Measurements from ENCODE around the gene PSMC3.
A peak's percentile ranks its signal among the peaks of the same experiment; 100 is the strongest.

The PSMC3 gene

DNA sequence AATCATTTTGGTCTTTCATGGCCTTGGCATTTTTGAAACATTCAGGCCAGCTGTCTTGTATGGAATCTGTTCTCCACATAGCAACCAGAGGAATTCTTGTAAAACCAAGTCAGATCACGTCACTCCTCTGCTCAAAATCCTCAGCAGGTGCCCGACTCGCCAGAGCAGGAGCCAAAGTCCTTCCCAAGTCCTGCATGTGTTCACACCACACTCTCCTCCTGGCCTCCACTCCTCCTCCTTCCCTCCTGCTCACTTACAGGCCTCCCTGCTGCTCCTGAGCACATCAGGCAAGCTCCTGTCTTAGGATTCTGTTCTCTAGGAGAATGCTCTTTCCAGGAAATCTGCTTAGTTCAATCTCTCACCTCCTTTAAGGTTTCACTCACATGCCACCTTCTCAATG, 6.9 kb upstream of the PSMC3 start:
- no peak overlapping the region for H3K4me3 ChIP-seq (replicated peaks; ENCODE audit: low read depth, low read length)
- TF ChIP-seq, protein P1, sequence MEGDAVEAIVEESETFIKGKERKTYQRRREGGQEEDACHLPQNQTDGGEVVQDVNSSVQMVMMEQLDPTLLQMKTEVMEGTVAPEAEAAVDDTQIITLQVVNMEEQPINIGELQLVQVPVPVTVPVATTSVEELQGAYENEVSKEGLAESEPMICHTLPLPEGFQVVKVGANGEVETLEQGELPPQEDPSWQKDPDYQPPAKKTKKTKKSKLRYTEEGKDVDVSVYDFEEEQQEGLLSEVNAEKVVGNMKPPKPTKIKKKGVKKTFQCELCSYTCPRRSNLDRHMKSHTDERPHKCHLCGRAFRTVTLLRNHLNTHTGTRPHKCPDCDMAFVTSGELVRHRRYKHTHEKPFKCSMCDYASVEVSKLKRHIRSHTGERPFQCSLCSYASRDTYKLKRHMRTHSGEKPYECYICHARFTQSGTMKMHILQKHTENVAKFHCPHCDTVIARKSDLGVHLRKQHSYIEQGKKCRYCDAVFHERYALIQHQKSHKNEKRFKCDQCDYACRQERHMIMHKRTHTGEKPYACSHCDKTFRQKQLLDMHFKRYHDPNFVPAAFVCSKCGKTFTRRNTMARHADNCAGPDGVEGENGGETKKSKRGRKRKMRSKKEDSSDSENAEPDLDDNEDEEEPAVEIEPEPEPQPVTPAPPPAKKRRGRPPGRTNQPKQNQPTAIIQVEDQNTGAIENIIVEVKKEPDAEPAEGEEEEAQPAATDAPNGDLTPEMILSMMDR (IDR thresholded peaks at IDR 0.05; ENCODE audit: insufficient read depth, low read length, poor library complexity, severe bottlenecking) = no peak
- no peaks in the 10 kb centered on the region for H3K36me3 ChIP-seq (ENCODE audit: control insufficient read depth, insufficient read depth, low read length)
- no peaks in the 10 kb centered on the region for H3K27me3 ChIP-seq (replicated peaks; ENCODE audit: control insufficient read depth, insufficient read depth, low read length)
- DNase-seq (ENCODE audit: extremely low read depth, insufficient read length) = no peak

DNA sequence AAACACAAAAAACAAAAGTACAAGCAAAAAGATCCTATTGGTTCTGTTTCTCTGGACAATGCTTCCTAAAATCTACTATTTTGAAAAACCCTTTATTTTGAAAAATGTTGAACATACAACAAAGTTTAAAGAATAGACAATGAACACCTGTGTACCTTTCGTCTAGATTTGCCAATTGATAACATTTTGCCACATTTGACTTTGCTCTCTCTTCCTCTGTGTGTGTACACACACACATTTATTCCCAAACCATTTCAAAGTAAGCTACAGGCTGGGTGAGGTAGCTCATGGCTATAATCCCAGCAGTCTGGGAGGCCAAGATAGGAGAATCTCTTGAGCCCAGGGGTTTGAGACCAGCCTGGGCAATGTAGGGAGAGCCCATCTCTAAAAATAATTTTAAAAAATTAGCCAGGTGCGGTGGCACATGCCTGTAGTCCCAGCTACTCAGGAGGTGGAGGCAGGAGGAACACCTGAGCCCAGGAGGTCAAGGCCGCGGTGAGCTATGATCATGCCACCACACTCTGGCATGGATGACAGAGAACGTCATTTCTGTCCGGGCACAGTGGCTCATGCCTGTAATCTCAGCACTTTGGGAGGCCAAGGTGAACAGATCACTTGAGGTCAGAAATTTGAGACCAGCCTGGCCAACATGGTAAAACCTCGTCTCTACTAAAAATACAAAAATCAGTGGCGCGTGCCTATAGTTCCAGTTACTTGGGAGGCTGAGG, 5.3 kb upstream of the PSMC3 start:
- Histone ChIP-seq H3K4me3 (replicated peaks; ENCODE audit: low read depth, low read length) (no peak overlapping the region), H3K36me3 (ENCODE audit: control insufficient read depth, insufficient read depth, low read length) (no peaks in the 10 kb centered on the region), H3K27me3 (replicated peaks; ENCODE audit: control insufficient read depth, insufficient read depth, low read length) (no peaks in the 10 kb centered on the region)
- TF ChIP-seq, protein P1 (IDR thresholded peaks at IDR 0.05; ENCODE audit: insufficient read depth, low read length, poor library complexity, severe bottlenecking) = no peak
- no peak for DNase-seq (ENCODE audit: extremely low read depth, insufficient read length)

DNA sequence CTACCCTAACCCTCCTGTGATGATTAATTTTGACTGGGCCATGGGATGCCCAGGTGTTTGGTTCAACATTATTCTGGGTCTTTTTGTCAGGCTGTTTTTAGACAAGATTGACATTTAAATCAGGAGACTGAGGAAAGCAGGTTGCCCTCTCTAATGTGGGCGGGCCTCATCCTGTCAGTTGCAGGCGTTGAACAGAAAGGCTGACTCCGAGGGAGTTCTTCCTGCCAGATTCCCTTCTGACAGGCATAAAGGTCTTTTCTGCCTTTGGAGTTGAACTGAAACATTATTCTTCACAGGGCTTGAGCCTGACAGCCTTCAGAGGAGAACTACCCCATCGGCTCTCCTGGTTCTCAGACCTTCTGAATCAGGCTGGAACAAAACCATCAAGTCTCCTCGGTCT, 4.3 kb upstream of the PSMC3 start:
- H3K27me3 ChIP-seq (replicated peaks; ENCODE audit: control insufficient read depth, insufficient read depth, low read length) = no peaks in the 10 kb centered on the region
- TF ChIP-seq, protein P1 (IDR thresholded peaks at IDR 0.05; ENCODE audit: insufficient read depth, low read length, poor library complexity, severe bottlenecking) = no peak
- no peak for DNase-seq (ENCODE audit: extremely low read depth, insufficient read length)
- H3K4me3 ChIP-seq (replicated peaks; ENCODE audit: low read depth, low read length) = no peak overlapping the region
- no peaks in the 10 kb centered on the region for H3K36me3 ChIP-seq (ENCODE audit: control insufficient read depth, insufficient read depth, low read length)

DNA sequence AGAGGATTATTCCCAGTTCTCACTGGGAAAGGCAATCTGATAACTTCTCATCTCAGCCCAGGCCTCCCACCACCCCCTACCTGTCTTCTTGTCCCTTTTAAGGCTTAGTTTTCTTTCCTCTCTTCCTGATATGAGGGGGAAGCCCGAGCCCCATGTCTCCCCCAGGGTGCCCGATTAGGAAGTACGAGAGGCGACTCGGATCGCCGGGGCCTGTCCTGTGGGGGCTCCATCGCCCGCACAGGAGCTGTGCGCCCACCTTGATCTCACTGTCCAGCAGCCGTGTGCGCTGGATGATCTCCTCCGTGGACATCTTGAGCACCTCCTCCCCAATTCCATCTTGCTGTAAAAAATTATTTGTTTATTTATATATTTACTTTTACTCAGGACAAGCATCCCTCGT, 628 bp downstream of the PSMC3 start:
- H3K36me3 ChIP-seq (ENCODE audit: control insufficient read depth, insufficient read depth, low read length) = peaks cover 26% of the 10 kb centered on the region
- H3K4me3 ChIP-seq (replicated peaks; ENCODE audit: low read depth, low read length) = peak overlapping the region; percentile 94
- TF ChIP-seq, protein P1 (IDR thresholded peaks at IDR 0.05; ENCODE audit: insufficient read depth, low read length, poor library complexity, severe bottlenecking) = no peak
- no peak for DNase-seq (ENCODE audit: extremely low read depth, insufficient read length)
- no peaks in the 10 kb centered on the region for H3K27me3 ChIP-seq (replicated peaks; ENCODE audit: control insufficient read depth, insufficient read depth, low read length)

DNA sequence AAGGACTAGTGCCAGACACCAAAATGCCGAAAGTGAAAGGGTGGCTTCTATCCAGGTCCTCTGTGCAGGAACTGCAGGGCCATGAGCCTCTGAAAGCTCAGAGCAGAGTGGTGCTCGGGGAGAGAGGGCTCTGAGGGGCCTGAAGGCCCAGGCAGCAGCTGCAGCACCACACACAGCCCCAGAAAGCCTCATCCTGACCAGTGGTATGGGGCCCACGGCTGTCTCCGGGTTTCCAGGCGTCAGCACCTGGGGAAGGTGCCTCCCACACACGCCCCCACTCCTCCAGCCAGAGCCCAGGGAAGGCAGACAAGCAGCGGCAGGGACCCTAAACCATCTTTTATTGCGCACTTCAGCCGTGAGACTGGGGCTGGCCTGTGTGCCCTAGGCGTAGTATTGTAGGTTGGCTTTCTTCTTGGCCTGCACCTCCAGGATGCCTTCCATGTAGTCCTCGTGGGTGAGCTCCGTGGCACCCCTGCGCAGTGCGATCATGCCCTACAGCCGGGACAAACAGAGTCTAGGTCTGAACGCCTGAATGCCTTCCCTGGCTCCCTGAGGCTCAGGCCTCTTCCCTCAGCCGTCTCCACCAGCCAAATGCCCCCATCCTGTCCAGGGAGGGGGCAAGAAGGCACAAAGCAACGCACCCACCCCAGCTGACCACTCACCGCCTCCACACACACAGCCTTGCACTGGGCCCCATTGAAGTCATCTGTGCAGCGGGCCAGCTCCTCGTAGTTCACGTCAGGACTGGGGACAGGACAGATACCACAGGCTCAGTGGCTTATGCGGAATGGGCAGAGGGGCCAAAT, 7.6 kb downstream of the PSMC3 start:
- TF ChIP-seq, protein P1 (IDR thresholded peaks at IDR 0.05; ENCODE audit: insufficient read depth, low read length, poor library complexity, severe bottlenecking) = no peak
- peaks cover 43% of the 10 kb centered on the region for H3K36me3 ChIP-seq (ENCODE audit: control insufficient read depth, insufficient read depth, low read length)
- H3K4me3 ChIP-seq (replicated peaks; ENCODE audit: low read depth, low read length) = no peak overlapping the region
- no peak for DNase-seq (ENCODE audit: extremely low read depth, insufficient read length)
- no peaks in the 10 kb centered on the region for H3K27me3 ChIP-seq (replicated peaks; ENCODE audit: control insufficient read depth, insufficient read depth, low read length)

All from GM06990 (cell line).